Measurements from ENCODE around the gene PDPN. TPM values are rescaled to one million over a fixed set of nuclear protein-coding genes. Genes with fewer than 3 reads are reported as not detected.
"Not testable (repeated sequence)": the region's sequence is repeated elsewhere in the genome, so short reads cannot be mapped to it uniquely, and the experiment has no call there.

Gene PDPN
- total RNA-seq, 3 donors from 2014 or later = 18.1 to 38.8 (median 29.2) TPM

- H3K36me3 ChIP-seq = no peaks in the 10 kb centered on the region
- H3K27me3 ChIP-seq = no peaks in the 10 kb centered on the region
- no peak for TF ChIP-seq CTCF (IDR thresholded peaks at IDR 0.05)
- no peak for TF ChIP-seq POLR2A (IDR thresholded peaks at IDR 0.05)
- no peaks in the 10 kb centered on the region for H3K4me1 ChIP-seq
- DNase-seq (ENCODE audit: low spot score in 2 of 2) = no peak
- no peak overlapping the region for H3K27ac ChIP-seq
- intact Hi-C loops (cut with DNase I; ENCODE audit: low total_unique reads) = no loop called here
- peaks cover 0 to 7% of the 10 kb centered on the region in 2 donors for H3K9me3 ChIP-seq
- no peak overlapping the region for H3K4me3 ChIP-seq
Observed at GRCh38 chr1:13556224-13556764, 27.3 kb upstream of the PDPN start.

GRCh38 chr1:13560541-13560940 lies 23.1 kb upstream of the PDPN start:
- Histone ChIP-seq H3K9me3 (peaks cover 0 to 7% of the 10 kb centered on the region in 2 donors), H3K4me3 (no peak overlapping the region), H3K36me3 (no peaks in the 10 kb centered on the region), H3K27me3 (no peaks in the 10 kb centered on the region), H3K27ac (no peak overlapping the region), H3K4me1 (no peaks in the 10 kb centered on the region)
- no peak for TF ChIP-seq CTCF (IDR thresholded peaks at IDR 0.05)
- TF ChIP-seq POLR2AphosphoS5 (IDR thresholded peaks at IDR 0.05) = no peak
- TF ChIP-seq POLR2A (IDR thresholded peaks at IDR 0.05) = no peak
- DNase-seq (ENCODE audit: low spot score in 2 of 2) = no peak
- intact Hi-C loops (cut with DNase I; ENCODE audit: low total_unique reads) = no loop called here

- H3K9me3 ChIP-seq; H3K4me3 ChIP-seq; H3K4me1 ChIP-seq; H3K36me3 ChIP-seq; H3K27me3 ChIP-seq; DNase-seq (ENCODE audit: low spot score in 2 of 2); intact Hi-C loops (cut with DNase I; ENCODE audit: low total_unique reads); H3K27ac ChIP-seq: not testable (repeated sequence)
Observed at GRCh38 chr1:13562981-13563380, 20.7 kb upstream of the PDPN start.

- Histone ChIP-seq H3K36me3 (no peaks in the 10 kb centered on the region), H3K9me3 (no peaks in the 10 kb centered on the region), H3K4me3 (no peak overlapping the region), H3K4me1 (no peaks in the 10 kb centered on the region), H3K27me3 (no peaks in the 10 kb centered on the region), H3K27ac (no peak overlapping the region)
- DNase-seq (ENCODE audit: low spot score in 2 of 2) = no peak
- intact Hi-C loops (cut with DNase I; ENCODE audit: low total_unique reads) = no loop called here
- TF ChIP-seq POLR2A (IDR thresholded peaks at IDR 0.05) = no peak
- TF ChIP-seq POLR2AphosphoS5 (IDR thresholded peaks at IDR 0.05) = no peak
- TF ChIP-seq CTCF (IDR thresholded peaks at IDR 0.05) = no peak
Observed at GRCh38 chr1:13564073-13564472, 19.6 kb upstream of the PDPN start.

GRCh38 chr1:13570435-13570834 lies 13.2 kb upstream of the PDPN start:
- H3K36me3 ChIP-seq; H3K4me1 ChIP-seq; H3K27me3 ChIP-seq; H3K27ac ChIP-seq; H3K4me3 ChIP-seq; DNase-seq (ENCODE audit: low spot score in 2 of 2); intact Hi-C loops (cut with DNase I; ENCODE audit: low total_unique reads); H3K9me3 ChIP-seq: not testable (repeated sequence)

- Histone ChIP-seq H3K4me3 (no peak overlapping the region), H3K27me3 (peaks cover 0 to 7% of the 10 kb centered on the region in 2 donors), H3K27ac (no peak overlapping the region), H3K4me1 (no peaks in the 10 kb centered on the region), H3K36me3 (no peaks in the 10 kb centered on the region), H3K9me3 (no peaks in the 10 kb centered on the region)
- no peak for DNase-seq (ENCODE audit: low spot score in 2 of 2)
- intact Hi-C loops (cut with DNase I; ENCODE audit: low total_unique reads) = no loop called here
- no peak for TF ChIP-seq POLR2AphosphoS5 (IDR thresholded peaks at IDR 0.05)
- no peak for TF ChIP-seq POLR2A (IDR thresholded peaks at IDR 0.05)
- TF ChIP-seq CTCF (IDR thresholded peaks at IDR 0.05) = no peak
Observed at GRCh38 chr1:13570924-13571323, 12.7 kb upstream of the PDPN start.

All from breast epithelium (tissue), 4 donors.